GM21447 (cell line): ENCODE results near the gene TCERG1L.

Experiments used
- ATAC-seq: cut with Tn5 transposase; IDR thresholded peaks from one replicate; pipeline ENCODE4 v1.9.1; 2021; ENCODE audit not compliant: unreplicated experiment

The TCERG1L gene

DNA sequence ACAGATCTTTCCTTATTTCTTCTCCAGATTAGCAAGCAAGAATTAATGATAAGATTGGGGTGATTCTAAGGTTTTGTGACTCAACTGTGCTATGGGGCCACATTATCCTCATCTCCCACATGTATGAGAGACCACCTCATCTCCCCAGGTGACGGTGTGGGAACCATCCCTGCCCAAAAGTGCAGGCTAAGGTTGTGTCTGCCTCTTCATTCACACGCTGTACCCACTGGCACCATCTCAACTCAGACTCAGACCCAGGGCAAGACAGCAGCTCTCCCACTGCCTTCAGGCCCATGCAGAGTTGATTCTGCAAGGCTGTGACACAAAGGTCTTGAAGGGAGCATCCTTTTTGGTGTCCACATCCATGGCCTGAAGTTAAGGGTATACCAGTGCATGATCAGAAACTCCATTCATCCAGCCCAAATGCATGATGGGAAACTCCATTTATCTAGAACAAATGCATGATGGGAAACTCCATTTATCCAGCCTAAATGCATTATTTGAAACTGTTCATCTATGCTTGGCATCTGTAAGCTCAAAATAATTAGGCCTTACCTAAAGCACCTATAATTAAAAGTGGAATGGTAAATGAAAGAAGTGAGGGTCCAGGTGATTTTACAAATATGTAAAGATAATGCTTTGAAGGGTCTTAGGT is 99.4 kb downstream of the TCERG1L start:
- no peak for ATAC-seq

DNA sequence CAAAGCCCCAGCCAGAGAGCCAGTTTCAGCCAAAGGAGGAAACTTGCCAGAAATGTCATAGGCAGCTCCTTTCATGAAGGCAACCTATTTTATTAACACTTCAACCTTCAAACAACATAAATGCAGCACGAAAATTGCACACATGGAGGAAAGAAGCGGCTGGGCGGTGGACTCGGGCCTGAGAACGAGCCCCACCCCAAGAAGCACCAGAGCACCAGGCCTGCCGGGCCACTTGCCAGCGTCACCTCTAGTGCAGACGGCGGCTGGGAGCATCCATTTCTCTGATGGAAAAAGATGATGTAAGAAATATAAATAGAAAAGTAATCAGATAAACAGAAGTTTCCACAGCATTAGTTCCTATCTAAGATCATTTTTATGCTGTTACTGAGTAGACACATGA is 100.0 kb downstream of the TCERG1L start:
- no peak for ATAC-seq

DNA sequence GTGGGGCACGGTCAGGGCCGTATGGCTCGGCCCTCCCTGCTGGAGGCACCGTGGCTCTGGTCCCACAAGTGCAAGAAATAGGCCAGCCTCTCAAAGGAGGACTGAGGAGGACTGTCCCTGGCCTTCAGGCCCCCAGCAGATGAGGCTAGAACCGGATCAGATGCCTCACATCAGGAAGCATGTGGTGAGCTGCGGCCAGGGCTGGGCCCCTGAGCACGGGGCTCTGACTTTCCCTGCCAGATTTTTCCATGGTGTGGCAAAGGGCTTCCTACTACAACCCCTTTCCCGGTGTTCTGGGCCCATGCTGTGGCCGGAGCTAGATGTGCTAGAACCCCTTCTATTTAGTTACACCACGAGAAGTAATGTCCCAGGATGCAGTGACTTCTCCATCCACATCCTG is 100.4 kb downstream of the TCERG1L start:
- no peak for ATAC-seq

DNA sequence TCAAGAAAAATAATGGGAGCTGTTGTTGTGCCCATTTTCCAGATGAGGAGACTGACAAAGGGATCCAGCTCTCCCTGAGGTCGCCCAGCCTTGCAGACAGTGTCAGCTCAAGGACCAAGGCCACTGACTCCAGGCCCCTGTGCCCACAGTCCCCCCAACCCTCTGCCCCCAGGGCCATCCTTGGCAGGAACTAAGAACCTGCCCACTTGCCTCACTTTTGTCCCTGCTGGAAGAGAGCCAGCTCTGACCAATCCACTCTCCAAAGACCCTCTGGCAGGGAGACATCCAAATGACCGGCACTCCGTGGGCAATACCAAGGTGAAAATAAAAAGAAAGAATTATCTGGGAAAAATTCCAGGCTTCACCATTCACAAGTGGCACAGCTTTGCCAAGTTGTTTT is 101.3 kb downstream of the TCERG1L start:
- ATAC-seq, result no peak

DNA sequence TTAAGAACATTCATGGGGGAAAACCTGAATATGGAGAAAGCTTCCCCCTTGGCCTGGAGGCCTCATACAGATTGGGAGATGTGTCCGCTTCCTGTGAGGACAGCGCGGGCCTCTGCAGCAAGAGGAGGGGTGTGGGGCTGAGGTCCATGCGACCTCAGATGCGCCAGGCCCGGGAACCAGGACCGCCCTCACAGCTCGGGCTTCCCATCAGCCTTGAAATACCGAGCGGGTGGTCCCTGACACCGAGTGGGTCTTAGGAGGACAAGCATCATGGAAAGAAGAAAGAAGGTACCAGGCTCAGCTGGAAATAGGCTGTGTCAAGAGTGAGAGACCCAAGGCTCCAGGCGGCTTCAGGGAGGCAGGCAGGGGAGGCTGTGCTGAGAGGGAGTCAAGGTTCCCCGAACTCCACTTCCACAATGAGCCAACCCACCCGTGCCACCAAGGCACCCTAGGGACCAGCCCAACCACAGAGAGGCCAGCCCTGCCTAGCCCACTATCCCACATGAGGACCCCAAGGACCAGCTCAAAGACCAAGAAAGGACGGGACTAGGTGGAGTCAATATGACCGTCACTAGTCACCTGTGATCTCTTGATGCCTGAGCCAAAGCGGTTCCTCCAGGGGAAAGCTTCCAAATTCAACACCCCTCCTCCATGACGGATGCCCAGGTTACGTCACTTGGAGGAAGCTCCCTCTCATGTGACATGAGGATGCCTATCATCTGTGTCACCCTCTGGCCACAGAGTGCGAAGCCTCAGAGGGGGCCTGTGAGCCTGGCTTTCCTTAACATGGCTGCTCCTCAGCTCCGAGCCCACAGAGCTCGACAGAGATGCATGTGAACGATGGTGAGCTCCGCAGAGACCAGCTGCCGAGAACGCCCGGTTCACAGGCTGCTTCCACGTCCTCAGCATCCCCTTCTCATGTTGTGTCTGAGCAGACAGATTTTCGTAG is 103.7 kb downstream of the TCERG1L start:
- ATAC-seq, result no peak

DNA sequence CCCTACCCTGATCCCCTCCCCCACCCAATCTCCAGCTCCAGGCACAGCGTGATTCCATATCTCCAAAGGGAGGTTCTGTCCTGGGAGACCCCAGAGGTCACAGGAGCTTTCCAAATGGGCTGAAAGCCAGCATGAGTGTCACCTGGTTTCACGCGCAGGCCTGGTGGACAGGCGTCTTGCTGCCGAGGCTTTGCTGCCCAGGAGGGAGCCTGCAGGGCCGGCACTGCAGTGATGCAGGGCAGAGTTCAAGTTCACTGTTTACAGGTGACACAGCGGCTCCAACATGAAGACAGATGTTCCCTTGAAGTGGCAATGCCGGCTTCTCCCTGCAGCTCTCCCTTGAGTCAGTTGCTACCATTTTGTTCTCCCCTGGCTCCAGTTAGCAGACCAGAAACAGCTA is 104.3 kb downstream of the TCERG1L start:
- ATAC-seq, result no peak

DNA sequence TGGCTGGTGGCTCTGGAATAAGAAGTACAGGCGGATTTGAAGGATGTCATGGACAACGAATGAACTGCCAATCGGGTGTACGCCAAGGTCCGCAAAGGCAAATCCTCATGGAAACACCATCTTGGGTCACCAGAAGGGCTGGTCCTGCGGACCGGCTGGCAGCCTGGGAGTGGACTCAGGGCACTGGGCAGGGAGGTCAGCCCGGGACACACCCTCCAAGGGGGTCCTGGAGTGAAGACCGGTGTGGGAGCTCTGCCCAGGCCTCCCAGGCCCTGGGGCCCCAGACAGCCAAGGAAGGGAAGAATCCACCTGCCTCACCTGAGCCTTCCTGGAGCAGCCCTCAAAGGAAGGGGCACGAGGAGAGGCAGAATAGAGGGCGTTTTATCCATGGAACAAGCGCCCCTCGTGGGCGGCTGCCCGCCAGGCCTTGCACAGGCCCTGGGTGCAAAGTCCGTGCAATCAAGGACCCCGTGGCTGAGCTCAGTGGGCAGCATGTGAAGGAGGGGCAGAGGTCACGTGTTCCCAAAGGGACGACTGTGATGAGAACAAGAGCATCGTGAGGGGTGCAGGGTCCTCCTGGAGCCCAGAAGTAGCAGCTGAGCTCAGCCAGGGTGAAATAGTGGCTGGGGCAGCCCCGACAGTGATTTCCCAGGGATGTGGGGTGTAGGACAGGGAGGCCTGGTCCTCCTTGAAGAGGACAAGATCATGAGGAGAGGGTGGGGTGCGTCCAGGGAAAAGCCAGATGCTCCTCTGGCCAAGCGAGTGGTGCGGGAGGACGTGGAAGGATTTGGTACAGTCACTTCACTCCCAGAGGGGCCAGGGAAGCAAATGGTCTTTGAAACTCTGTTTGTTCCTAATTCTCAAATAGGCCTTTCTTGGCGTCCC is 105.2 kb downstream of the TCERG1L start:
- ATAC-seq, result no peak

DNA sequence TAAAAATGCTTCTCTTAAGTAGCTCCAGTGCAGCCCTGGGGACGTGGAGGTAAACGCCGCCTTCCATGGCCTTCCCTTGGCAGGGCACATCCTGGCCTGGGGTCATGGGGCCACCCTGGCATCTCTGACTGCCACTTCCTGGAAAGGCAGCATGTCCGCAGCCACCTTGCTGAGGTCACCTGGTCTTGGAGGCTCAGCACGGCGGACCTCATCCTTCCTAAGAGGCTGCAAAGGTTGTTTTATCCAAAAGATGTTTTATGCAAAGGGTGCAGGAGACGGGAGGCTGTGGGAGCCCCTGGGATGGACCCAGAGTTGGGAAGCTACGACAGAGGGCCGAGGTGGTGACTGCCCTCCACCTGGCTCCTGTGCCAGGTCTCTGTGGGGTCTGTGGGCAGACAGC is 106.0 kb downstream of the TCERG1L start:
- no peak for ATAC-seq

DNA sequence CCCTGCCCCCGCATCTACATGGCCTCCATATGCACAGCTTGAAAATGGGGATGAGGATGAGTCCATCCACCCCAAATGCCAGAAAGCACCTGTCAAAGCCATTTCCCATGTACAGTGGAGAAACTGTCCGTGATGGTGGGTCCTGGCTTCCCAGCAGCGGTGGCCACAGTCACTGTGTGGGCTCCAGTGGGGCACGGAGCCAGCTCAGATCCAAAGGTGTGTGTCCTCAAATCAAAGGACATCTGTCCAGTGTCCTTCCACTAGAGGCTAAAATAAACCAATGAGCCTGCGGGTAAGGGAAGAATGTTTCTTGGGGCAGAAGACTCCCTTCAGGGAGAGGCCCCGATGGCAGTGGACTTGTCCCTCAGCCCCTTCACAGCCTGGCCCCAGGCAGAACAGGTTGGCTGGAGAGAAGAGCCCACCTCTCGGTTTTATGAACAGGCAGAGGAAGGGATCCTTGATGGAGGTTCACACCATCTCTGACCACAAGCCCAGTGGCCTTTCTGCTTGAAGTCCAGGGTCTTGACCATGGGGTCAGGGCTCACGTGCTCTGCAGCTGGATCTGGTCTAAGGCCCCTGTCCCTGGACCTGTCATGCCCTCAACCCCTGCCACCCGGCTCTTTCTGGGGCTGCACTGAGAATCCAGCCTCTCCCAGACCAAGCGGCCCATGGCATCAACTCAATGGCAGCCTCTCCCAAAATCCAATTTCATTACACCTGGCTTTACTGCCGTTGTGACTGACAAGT is 106.9 kb downstream of the TCERG1L start:
- ATAC-seq, result no peak

DNA sequence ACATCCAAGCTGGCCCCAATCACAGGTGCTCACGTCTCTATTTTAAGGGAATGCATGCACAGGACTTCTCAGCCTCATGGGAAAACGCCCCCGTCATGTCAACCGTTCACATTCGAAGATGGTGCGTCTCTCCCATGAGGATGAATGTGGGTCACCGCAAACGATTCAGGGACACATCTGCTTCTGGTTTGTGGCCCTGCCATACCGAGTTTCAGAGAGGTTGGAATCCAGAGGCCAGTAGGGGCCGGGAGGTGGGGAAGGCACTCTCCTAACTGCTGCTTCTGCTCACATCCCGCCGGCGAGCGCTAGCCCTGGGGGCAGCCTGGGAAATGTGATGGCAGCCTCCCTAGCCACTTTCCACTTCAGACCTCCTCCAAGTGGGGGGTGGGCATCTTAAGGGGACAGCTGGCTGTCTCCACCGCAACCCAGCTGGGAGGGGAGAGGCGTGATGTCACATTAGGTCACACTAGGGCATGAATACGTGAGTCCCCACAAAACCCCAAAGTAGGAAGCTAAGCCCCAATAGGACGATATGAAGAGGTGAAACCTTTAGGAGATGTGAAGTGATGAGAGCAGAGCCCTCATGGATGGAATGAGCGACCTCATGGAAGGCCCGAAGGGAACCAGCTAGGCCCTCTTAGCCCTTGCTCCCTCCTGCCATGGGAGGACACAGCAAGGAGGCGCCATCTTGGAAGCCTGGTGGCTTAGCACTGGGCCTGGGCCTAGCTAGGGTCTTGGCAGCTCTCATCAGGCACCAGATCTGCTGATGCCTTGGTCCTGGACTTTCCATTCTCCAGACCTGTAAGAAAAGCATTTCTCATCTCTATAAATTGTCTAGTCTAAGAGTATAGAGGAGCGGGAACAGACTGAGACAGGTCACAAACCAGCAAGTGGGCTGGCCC is 107.8 kb downstream of the TCERG1L start:
- ATAC-seq, result no peak

DNA sequence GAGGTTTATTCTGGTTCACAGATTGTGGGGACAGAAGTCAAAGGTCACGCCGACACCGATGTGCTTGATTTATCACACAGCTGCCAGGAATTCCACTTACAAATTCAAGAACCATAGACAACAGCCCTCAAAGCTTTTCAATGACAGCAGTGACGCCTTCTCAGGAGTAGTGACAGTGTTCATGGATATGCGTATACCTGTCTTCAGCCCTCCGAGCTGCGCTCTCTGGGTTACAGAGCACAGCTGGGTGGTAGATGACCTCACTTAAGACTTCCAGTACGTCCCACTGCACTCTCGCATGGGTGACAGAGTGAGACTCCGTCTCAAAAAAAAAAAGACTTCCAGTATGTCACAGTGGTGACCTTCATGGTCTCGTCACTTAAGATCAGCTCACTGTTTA is 108.5 kb downstream of the TCERG1L start:
- ATAC-seq, result no peak

DNA sequence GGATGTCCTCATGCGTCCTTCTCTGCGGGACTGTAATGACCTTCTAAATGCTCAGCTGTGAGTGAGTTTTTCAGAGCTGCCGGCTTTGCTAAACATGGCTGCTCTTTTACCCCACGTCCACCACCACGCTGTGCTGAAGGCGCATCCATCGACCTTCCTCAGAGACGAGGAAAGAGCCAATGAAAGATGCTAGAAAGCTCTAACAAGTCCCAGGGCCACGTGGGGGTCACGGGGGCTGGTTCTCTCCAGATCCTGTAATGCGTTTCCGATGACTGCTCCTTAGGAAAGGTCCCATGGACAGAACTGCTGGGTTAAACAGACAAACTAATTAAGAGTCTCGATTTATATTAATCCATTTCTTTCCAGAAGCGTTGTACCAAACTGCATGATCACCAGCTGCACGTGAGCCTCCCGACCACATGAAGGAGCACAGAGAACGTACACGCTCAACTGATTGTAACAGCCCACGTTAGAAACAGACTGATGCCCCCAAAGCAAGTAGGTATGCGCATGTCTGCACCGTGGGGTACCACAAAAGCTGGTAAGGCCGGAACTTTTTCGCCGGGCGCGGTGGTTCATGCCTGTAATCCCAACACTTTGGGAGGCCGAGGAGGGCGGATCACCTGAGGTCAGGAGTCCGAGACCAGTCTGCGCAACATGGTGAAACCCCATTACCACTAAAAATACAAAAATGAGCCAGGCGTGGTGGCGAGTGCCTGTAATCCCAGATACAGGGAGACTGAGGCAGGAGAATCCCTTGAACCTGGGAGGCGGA is 109.6 kb downstream of the TCERG1L start:
- no peak for ATAC-seq

DNA sequence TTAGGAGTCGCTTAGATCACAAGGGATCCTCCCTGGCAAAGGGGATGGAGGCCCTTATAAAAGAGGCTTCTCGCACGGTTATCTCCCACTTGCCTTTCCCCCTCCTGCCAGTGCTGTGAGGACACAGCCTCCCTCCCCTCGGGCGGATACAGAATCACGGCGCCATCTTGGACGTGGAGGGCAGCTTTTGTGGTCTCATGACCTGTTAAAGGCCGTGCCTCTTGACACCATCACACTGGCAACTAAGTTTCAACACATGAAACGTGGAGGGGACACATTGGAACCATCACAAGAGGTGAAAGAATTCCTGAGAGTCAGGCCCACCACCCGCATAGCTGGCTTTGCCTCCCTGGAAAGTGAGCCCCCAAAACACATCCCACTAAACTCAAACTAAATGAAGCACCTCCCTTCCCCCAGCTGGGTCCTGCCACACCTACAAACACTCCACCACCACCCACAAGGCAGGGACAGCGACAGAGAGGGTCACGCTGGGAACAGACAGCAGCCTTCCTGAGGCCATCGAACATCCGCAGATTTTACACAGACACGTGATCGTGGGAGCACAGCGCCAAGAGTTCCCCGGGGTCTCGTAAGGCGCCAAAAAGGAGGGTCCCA is 110.6 kb downstream of the TCERG1L start:
- no peak for ATAC-seq

DNA sequence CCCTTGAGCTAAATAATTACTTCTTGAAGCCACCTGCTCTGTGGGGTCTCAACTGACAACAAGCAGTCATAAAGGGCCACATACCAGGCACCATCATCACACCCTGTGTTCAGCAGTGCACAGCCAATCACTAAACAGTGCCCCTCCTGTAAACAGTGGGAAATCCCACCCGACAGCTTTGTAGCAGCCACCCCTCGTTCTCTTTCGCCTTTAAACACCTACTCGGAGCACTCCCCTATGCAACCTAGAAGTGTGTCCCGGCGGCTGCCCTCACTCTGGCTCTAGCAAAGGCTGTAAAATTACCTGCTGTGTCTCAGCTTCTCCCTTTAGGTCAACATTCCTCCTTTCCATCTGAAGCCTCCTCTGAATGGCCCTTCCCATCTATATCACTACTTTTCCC is 111.9 kb downstream of the TCERG1L start:
- ATAC-seq, result no peak

DNA sequence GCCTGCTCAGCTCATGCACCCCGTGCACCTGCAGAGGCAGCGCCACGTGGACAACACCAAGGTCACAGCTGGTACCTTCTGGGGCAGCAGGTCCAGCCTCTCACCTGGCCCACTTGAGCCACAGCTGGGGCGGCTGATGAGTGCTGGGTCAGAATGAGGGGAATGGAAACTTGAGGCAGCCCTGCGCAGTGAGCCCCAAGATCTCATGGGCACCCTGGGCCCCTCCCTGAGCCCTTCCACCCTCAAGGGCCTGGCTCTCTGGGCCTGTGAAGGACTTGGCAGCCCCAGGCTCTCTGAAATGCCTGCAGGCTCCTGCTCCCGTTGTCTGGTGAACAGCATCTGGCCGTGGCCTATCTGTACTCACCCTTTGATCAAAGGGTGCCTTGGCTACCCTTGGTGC is 112.7 kb downstream of the TCERG1L start:
- no peak for ATAC-seq

DNA sequence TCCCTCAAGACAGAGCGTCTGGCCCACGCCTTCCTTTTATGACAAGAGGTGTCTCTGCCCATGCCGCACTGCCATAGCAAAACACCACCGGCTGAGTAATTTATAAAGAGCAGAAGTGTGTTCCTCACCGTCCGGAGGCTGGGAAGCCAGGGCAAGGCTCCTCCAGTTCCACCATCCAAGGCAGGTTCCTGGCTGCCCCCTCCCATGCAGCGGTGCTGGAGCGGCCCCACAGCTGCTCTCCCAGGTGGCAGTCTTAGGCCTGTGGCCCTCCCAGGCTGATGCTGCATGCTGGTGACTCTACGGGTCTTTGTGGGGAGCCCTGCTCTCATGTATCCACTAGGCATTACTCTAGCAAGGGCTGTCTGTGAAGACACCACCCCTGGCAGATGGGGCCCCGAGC is 113.1 kb downstream of the TCERG1L start:
- no peak for ATAC-seq

DNA sequence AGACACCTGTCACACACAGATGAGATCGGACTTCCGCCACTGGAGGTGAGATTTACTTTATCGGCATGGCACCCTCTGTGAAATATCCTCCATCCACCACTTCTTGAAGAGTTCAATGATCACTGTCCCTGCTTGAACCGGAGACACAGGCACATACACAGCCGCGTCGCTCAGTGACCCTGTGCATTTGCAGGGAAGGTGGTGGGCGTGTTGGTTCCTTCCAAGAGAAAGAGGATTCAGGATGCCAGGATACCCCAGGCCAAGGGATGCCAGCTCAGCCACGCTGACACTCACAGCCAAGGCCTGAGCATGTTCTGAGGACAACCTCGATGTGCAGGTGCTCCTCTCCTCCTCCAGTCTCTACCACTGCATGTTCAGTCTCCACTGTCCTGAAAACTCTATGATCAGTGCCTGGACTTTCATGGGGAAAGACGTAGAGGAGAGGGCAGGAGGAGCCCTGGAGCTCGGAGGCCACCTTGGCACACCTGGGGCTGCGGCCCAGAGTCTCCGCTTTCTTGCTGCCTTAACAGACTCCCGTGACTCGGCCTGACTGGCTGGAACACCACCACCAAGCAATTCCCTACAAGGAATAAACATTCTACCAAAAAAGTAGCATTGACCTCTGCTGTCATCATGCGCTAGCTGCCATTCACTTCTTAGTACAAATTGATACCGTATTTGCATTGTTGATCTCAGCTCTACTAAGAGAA is 115.2 kb downstream of the TCERG1L start:
- ATAC-seq, result no peak
